ENCODE measurements around the gene UBTF. TPM values are rescaled to one million over a fixed set of nuclear protein-coding genes. Genes with fewer than 3 reads are reported as not detected.

Gene UBTF
- total RNA-seq, 1 donor from 2014 or later, result 25.1 TPM

DNA sequence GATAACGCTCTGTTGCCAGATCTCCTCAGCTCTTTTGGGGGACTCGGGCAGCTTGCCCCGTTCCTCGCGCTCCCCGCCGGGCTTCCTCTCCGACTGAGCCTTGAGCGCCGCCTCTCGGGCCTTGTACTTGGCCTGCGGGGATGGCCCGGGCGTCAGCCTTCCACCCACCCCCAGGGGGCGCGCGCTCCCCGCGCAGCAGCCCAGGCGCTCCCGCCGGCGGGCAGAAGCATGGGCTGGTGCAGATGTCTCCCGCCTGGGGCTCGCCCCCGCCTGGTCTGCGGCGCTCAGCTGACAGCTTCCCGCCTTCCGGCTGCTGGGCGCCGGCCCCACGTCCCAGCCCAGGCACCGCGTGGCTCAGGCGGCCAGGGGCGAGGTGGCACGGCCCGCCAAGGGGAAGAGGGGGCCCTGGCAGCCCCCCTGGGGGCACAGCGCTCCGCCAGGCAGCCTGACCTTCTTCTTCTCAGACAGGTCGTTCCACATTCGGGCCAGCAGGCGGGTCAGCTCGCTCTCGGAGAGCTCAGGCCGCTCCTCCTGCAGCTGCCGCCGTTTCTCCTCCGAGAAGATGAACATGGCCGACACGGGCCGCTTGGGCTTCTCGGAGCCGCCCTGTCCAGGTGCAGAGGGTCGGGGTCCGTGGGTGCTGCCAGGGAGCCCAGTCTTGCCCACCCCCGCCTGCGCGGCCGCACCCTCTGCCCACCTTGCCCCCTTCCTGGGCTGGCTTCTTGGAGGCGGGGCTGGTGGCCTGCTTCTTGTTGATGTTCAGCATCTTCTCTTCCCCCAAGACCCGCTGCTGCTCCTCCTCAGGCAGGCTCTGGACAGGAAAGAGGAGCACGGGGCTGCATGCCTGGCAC lies 8.9 kb downstream of the UBTF start:
- no peaks in the 10 kb centered on the region for H3K9me3 ChIP-seq
- H3K27ac ChIP-seq, result peak overlapping the region; percentile 29 to 65
- TF ChIP-seq, protein P1, sequence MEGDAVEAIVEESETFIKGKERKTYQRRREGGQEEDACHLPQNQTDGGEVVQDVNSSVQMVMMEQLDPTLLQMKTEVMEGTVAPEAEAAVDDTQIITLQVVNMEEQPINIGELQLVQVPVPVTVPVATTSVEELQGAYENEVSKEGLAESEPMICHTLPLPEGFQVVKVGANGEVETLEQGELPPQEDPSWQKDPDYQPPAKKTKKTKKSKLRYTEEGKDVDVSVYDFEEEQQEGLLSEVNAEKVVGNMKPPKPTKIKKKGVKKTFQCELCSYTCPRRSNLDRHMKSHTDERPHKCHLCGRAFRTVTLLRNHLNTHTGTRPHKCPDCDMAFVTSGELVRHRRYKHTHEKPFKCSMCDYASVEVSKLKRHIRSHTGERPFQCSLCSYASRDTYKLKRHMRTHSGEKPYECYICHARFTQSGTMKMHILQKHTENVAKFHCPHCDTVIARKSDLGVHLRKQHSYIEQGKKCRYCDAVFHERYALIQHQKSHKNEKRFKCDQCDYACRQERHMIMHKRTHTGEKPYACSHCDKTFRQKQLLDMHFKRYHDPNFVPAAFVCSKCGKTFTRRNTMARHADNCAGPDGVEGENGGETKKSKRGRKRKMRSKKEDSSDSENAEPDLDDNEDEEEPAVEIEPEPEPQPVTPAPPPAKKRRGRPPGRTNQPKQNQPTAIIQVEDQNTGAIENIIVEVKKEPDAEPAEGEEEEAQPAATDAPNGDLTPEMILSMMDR (IDR thresholded peaks at IDR 0.05), result peak; percentile 98 to 100 (median 100)
- H3K27me3 ChIP-seq, result no peaks in the 10 kb centered on the region
- peaks cover 0 to 9% of the 10 kb centered on the region in 2 donors for H3K4me1 ChIP-seq
- H3K36me3 ChIP-seq, result peaks cover 54 to 66% of the 10 kb centered on the region in 2 donors
- H3K4me3 ChIP-seq, result peak overlapping the region in 1 of 2 donors; percentile 14
- DNase-seq (ENCODE audit: low spot score in 2 of 2), result peak; percentile 67 to 94
- intact Hi-C loops (cut with DNase I), result loop anchor here (1.0 to 10.0 kb wide), 3 partner anchors 10 to 294 kb away; partner anchors contain the start of genes GPATCH8 and SLC25A39

DNA sequence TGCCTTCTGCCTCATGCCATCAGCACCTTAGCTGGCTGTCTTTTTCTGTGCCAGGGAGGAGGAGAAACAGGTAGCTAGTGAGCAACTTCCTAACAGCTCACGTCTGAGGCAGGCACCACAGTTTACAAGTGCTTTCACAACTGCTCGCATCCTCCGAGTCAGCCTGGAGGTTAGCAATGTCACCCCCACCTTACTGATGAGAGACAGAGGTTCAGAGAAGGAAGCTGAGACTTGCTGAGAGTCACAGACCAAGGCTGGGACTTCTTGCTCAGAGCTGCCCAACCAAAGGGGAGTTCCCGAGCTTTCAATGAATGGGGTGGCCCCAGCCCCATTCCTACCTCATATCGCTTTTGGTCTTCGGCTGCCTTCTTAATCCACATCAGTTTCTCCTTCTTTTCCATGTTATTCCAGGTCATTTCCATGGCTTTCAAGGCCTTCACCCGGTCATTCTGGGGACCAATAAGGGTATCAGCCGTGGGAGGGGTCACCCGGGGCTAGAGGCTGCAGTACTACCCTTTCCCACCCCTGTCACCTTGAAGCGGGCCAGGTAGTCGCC lies 9.6 kb downstream of the UBTF start:
- H3K9me3 ChIP-seq, result no peaks in the 10 kb centered on the region
- peaks cover 46 to 59% of the 10 kb centered on the region in 2 donors for H3K36me3 ChIP-seq
- no peak for DNase-seq (ENCODE audit: low spot score in 2 of 2)
- peak overlapping the region in 1 of 2 donors; percentile 14 for H3K4me3 ChIP-seq
- H3K27ac ChIP-seq, result peak overlapping the region; percentile 26 to 59
- H3K4me1 ChIP-seq, result peaks cover 0 to 9% of the 10 kb centered on the region in 2 donors
- intact Hi-C loops (cut with DNase I), result loop anchor here (1.0 to 10.0 kb wide), 3 partner anchors 10 to 295 kb away; partner anchors contain the start of genes GPATCH8 and SLC25A39
- no peaks in the 10 kb centered on the region for H3K27me3 ChIP-seq
- TF ChIP-seq, protein P1 (IDR thresholded peaks at IDR 0.05), result no peak

DNA sequence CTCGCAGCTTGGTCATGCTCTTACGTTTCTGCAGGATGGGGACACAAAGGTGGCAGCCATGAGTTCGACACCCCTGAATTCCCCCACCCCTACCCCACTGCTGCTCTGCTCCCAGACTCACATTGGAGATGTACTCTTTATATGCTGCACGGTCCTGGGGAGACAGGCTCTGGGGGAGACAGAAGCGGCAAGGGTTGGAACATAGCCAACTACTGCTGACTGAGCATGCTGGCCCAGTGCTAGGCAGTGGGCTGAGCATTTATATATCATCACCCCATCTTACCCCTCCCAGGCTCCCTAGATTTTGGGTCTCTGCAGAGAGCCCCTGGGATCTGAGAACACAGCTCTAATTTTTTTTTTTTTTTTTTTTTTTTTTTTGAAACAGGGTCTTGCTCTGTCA lies 11.7 kb downstream of the UBTF start:
- Histone ChIP-seq H3K4me3 (no peak overlapping the region), H3K27me3 (no peaks in the 10 kb centered on the region), H3K4me1 (peaks cover 0 to 9% of the 10 kb centered on the region in 2 donors), H3K36me3 (peaks cover 36 to 49% of the 10 kb centered on the region in 2 donors), H3K9me3 (no peaks in the 10 kb centered on the region), H3K27ac (no peak overlapping the region)
- intact Hi-C loops (cut with DNase I), result no loop called here
- DNase-seq (ENCODE audit: low spot score in 2 of 2), result no peak
- TF ChIP-seq, protein P1 (IDR thresholded peaks at IDR 0.05), result no peak

DNA sequence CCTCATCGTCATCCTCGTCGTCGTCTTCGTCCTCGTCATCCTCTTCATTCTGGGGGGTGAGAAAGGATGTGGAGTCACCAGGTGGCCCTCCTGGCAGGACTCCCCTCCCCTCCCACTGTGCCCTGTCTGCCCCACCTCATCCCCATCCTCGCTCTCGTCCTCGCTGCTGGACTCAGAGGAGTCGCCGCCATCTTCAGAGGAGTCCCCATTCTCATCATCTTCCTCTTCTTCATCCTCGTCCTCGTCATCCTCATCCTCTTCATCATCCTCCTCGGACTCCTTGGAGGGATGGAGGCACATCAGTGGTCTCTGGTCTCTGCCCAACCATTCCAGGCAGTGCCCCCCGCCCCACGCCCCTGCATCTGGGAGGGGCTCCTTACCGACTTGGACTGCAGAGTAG lies 12.2 kb downstream of the UBTF start:
- no peak for DNase-seq (ENCODE audit: low spot score in 2 of 2)
- intact Hi-C loops (cut with DNase I), result no loop called here
- Histone ChIP-seq H3K27me3 (no peaks in the 10 kb centered on the region), H3K4me3 (no peak overlapping the region), H3K36me3 (peaks cover 36 to 49% of the 10 kb centered on the region in 2 donors), H3K4me1 (peaks cover 0 to 9% of the 10 kb centered on the region in 2 donors), H3K27ac (no peak overlapping the region), H3K9me3 (no peaks in the 10 kb centered on the region)
- TF ChIP-seq, protein P1 (IDR thresholded peaks at IDR 0.05), result no peak

DNA sequence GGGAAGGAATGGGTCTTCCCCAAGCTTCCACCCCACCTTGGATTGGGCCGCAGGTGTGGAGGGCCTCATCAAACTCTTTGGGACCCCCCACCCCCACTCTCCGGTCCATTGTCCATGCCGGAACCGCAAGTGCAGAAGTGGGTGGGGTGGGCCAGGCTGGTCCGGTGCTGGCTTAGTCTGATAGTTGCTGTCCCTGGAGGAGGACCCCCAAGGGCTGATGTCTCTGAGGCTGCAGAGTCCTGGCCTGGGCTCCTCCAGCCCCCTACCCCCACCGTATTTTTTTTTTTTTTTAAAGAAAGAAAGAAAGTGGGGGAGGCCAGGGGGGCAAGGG lies 12.7 kb downstream of the UBTF start:
- Histone ChIP-seq H3K27ac (no peak overlapping the region), H3K27me3 (no peaks in the 10 kb centered on the region), H3K4me1 (peaks cover 0 to 9% of the 10 kb centered on the region in 2 donors), H3K9me3 (no peaks in the 10 kb centered on the region), H3K36me3 (peaks cover 36 to 49% of the 10 kb centered on the region in 2 donors), H3K4me3 (no peak overlapping the region)
- intact Hi-C loops (cut with DNase I), result no loop called here
- no peak for DNase-seq (ENCODE audit: low spot score in 2 of 2)
- TF ChIP-seq, protein P1 (IDR thresholded peaks at IDR 0.05), result no peak
